ENCODE measurements around the gene DOCK1.

GRCh38 chr10:127374901-127375300 is 469.7 kb downstream of the DOCK1 start:
- no peak for TF ChIP-seq GATA2 (IDR thresholded peaks at IDR 0.05; ENCODE audit: low read depth, low read length)
- no peak for TF ChIP-seq GATA3 (IDR thresholded peaks at IDR 0.05; ENCODE audit: low read depth, low read length)
